ENCODE data around the gene BRCA1. TPM values are rescaled to one million over a fixed set of nuclear protein-coding genes. Genes with fewer than 3 reads are reported as not detected.
"Not testable (repeated sequence)": the region's sequence is repeated elsewhere in the genome, so short reads cannot be mapped to it uniquely, and the experiment has no call there.

BRCA1 gene
- total RNA-seq, 1 donor from 2014 or later, result 29.5 TPM

DNA sequence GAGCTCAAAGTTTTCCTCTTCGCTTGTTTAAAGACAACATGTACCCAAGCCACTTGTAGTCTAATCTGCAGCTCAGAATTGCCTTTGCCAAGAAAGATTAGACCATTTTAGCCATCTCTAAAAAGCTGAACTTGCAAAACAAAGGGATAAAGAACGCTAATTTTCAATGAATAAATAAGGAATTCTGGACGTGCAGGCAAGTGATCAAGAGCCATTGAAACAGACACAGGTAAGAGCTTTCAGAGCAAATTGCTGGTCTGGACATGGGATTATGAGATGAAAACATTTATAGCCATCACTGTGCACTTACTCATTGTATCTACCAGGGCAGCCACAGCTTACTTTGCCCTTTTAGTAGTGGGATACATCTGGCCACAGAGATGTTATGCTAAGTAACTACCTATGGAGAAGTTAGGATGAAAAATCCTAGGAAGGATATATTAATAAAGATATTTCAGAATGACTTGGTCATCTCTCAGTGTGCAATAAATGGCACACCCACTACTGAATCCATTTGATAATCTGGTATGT, 55.7 kb downstream of the BRCA1 start:
- no peak overlapping the region for H3K4me3 ChIP-seq (ENCODE audit: low read depth, low read length)
- no peak for DNase-seq (ENCODE audit: low read depth)
- TF ChIP-seq, protein P1, sequence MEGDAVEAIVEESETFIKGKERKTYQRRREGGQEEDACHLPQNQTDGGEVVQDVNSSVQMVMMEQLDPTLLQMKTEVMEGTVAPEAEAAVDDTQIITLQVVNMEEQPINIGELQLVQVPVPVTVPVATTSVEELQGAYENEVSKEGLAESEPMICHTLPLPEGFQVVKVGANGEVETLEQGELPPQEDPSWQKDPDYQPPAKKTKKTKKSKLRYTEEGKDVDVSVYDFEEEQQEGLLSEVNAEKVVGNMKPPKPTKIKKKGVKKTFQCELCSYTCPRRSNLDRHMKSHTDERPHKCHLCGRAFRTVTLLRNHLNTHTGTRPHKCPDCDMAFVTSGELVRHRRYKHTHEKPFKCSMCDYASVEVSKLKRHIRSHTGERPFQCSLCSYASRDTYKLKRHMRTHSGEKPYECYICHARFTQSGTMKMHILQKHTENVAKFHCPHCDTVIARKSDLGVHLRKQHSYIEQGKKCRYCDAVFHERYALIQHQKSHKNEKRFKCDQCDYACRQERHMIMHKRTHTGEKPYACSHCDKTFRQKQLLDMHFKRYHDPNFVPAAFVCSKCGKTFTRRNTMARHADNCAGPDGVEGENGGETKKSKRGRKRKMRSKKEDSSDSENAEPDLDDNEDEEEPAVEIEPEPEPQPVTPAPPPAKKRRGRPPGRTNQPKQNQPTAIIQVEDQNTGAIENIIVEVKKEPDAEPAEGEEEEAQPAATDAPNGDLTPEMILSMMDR (conservative IDR thresholded peaks at IDR 0.05; ENCODE audit: low read depth, low read length), result no peak

DNA sequence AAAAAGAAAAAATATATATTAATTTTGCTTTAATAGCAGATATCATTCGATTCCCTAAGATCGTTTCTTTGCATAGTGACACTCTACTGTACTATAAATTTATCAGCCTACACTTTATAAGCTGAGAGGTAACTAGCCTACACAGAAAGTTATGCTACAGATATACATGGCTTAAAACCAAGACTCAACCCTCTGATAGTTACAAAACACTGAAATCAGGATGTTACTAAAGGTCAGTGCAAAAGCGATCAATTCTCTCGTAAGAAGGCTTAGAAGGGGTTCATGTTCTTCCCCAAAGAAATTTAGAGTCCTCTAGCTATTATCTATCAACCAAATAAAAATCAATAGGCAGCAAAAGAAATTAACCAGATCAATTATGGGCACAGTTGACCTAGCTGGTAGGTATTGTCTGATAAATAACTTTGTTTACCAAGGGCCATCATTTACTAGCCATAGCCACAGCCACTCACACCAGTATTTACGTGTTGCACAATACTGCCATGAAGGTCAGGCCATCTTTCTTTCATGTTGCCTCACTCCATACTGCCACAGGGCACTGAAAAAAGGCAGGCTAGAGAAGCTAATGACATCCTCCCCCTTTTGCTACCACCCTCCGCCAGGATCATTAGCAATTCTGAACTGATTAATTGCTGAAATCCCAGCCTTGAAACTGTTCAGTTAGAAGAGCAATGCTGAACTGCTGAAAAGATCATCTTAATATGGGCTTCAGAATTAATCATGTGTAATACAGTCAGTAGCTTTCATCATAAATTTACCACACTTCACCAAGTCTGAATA, 56.4 kb downstream of the BRCA1 start:
- H3K4me3 ChIP-seq (ENCODE audit: low read depth, low read length), result no peak overlapping the region
- no peak for DNase-seq (ENCODE audit: low read depth)
- TF ChIP-seq, protein P1 (conservative IDR thresholded peaks at IDR 0.05; ENCODE audit: low read depth, low read length), result no peak

GRCh38 chr17:43062984-43063638, 62.1 kb downstream of the BRCA1 start:
- no peak for DNase-seq (ENCODE audit: low read depth)
- TF ChIP-seq, protein P1 (conservative IDR thresholded peaks at IDR 0.05; ENCODE audit: low read depth, low read length), result no peak
- no peak overlapping the region for H3K4me3 ChIP-seq (ENCODE audit: low read depth, low read length)

- TF ChIP-seq, protein P1 (conservative IDR thresholded peaks at IDR 0.05; ENCODE audit: low read depth, low read length), result no peak
- no peak for DNase-seq (ENCODE audit: low read depth)
- no peak overlapping the region for H3K4me3 ChIP-seq (ENCODE audit: low read depth, low read length)
These were observed 69.1 kb downstream of the BRCA1 start for GRCh38 chr17:43056051-43056450.

- not testable (repeated sequence) for H3K4me3 ChIP-seq (ENCODE audit: low read depth, low read length); DNase-seq (ENCODE audit: low read depth)
These were observed 72.2 kb downstream of the BRCA1 start for GRCh38 chr17:43053008-43053407.

GRCh38 chr17:43051969-43052368, 73.2 kb downstream of the BRCA1 start:
- DNase-seq (ENCODE audit: low read depth), result no peak
- TF ChIP-seq, protein P1 (conservative IDR thresholded peaks at IDR 0.05; ENCODE audit: low read depth, low read length), result no peak
- H3K4me3 ChIP-seq (ENCODE audit: low read depth, low read length), result no peak overlapping the region

- TF ChIP-seq, protein P1 (conservative IDR thresholded peaks at IDR 0.05; ENCODE audit: low read depth, low read length), result no peak
- no peak overlapping the region for H3K4me3 ChIP-seq (ENCODE audit: low read depth, low read length)
- no peak for DNase-seq (ENCODE audit: low read depth)
These were observed 81.1 kb downstream of the BRCA1 start for GRCh38 chr17:43044024-43044423.
